ENCODE results near the gene DGKQ.
A peak's percentile ranks its signal among the peaks of the same experiment; 100 is the strongest.
"Not testable (repeated sequence)": the region's sequence is repeated elsewhere in the genome, so short reads cannot be mapped to it uniquely, and the experiment has no call there.

Gene DGKQ

DNA sequence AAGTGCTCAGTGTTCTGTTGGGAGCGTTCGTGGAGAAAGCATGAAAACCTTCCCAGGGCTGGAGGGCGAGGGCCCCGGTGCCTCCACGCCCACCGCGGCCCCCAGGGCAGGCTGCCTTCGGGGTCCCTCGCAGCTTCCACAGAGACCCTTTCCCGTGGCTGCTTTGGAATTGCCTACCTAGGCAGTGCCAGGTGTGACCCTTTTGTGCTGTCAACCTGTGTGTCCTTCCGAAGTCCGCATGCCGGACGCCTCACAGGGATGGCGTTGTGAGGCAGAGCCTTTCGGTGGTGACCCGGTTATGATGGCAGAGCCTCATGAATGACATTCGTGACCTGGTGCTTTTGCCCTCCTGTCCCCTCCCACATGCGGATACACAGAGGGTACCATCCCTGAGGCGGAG is 23.7 kb downstream of the DGKQ start:
- DNase-seq = no peak

DNA sequence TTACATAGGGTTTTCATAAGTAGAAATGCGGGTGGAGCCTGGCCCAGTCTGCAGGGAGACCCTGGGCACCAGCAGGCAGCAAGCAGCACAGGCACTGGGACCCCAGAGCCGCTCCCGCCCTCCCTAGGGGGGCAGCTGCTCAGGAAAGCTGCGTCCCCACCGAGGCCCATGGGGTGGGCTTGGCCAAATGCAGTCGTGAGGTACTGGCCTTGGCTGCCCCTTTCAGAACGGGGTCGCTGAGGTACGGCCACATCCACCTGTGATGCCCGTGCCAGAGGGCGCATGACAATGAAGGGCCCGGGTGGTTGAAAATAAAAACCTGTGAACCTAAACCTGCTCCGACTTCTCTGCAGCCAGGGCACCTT is 24.5 kb downstream of the DGKQ start:
- no peak for DNase-seq

DNA sequence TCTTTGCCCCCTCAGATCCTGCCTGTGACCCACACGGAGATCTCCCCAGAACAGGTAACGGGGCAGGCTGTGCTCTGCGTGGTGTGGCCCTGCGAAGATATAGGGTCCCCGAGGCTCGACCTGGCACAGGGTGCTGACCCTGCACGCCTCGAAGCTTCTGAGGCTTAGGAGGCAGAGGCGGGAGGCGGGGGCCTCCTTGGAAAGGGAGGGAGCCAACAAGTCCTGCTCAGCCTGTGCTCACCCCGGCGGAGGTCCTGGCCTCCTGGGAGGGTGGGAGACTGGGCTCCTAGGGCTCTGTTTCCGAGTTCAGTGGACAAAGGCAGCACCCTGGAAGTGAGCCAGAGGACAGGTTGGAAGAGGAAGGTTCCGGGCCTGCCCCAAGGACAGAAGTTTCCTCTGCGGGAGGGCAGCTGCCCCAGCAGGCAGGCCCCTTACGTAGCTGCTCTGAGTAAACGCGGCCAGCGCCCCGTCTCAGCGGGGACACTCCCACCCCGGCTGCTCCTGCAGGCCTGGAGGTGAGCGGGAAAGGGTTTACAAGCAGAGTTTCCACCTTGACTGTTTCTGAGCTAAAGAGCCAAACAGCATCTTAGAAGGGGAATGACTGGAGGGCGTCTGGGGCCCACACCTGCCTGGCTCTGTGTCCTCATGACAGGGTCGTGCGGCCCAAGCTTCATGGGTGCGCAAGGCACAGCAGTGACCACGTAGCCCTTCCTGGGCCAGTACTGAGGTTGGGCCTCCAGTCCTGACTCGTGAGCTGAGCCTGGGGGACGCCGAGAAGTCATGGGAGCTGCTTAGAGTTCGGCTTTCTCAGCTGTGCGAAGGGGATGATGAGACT is 25.1 kb downstream of the DGKQ start:
- no peak for DNase-seq

DNA sequence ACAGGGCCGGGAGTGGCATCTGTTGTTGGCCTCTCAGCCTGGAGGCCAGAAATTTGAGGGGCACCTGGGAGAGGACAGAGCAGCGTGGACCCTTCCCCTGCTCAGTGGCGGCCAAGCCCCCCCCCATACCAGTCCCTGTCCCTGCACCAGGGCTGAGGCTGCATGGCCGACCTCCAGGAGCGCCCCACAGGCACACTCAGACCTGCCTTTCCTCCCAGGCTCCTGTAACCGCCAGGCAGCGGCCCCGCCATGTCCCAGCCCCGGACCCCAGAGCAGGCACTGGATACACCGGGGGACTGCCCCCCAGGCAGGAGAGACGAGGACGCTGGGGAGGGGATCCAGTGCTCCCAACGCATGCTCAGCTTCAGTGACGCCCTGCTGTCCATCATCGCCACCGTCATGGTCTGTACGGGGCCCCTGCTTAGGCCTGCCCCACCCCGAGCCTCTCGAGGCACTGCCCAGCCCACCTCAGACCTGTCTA is 25.8 kb downstream of the DGKQ start:
- DNase-seq = no peak

DNA sequence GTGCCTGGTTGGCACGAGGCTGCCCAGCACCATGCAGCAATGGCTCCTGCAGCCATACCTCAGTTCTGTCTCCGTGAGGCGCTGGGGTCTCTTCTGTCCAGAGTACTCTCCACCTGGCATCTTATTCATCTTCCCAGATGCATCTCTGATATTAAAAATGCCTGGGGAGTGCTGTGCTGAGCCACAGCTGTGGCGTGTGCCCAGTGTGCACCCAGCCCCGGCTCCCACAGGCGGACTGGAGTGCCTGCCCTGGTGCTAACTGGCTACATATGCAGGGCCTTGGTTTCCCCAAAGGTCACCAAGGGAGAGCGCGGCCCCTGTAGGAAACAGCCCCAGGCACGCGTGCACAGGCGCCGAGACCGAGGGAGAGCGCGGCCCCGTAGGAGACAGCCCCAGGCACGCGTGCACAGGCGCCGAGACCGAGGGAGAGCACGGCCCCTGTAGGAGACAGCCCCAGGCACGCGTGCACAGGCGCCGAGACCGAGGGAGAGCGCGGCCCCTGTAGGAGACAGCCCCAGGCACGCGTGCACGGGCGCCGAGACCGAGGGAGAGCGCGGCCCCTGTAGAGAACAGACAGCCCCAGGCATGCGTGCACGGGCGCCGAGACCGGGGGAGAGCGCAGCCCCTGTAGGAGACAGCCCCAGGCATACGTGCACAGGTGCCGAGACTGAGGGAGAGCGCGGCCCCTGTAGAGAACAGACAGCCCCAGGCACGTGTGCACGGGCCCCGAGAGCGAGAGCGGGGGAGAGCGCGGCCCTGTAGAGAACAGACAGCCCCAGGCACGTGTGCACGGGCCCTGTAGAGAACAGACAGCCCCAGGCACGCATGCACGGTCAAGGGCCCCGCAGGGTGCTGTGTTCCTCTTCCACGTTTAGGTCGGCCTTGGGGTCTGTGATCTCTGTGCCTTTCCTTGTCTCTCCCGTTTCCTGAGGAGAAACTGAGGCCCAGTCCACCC is 26.6 kb downstream of the DGKQ start:
- no peak for DNase-seq

DNA sequence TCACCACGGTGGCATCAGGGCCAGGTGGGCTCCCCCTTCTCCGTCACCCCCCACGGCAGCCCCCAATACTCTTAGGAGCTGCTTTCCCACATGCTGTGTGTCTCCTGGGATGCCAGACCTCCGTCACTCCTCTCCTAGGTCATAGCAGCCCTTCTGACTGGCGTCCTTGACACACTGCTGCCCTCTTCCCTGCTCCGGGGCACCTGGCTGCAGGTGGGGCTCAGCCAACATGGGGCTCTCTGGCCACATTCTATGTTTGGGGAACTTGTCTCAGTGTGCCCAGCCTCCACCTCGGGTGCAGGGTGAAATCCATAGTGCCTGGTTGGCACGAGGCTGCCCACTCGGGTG is 27.3 kb downstream of the DGKQ start:
- no peak for DNase-seq

DNA sequence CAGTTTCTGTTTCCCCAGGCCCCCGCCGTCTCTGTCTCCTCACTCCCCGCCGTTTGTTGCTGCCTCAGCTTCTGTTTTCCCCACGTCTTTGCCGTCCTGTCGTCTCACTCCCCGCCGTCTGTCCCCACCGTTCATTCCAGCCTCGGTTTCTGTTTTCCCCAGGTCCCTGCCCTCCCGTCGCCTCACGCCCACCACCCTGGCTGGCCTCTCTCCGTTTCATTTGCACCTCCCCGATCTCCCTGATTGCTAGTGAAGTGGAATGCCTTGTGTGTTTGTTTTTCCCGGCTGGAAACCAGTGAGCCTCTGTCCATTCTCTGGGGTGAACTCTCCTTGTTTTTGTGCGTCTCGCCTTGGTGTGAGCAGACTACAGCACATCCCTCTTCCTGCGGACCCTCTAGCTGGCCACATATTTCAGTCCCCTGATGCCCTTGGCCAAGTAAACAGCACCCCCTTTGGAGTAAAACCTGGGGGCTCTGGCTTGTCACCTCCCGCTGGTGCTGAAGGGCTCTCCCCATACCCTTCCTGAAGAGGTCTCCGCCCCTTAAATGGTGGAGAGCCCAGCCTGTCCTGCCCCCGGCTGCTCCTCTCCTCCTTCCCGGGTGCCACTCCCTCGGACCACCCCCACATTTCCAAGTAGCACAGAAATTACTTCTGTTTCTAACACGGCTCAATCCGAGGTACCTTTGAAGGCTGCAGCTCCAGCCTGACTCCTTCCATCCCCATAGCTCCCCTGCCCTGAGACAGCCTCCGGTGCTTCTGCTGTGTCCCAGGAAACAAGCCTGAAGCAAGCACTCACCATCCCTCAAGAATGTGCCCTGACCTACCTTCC is 27.9 kb downstream of the DGKQ start:
- DNase-seq = no peak

DNA sequence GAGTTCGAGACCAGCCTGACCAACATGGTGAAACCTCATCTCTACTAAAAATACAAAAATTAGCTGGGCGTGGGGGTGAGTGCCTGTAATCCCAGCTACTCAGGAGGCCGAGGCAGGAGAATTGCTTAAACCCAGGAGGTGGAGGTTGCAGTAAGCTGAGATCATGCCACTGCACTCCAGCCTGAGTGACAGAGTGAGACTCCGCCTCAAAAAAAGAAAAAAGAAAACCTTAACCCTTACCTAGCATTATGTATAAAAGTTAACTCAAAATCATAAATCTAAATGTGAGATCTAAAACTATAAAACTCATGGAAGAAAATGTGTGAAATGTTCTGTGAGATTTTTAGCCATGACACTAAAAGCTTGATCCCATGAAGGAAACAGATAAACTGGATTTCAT is 33.9 kb downstream of the DGKQ start:
- not testable (repeated sequence) for DNase-seq

DNA sequence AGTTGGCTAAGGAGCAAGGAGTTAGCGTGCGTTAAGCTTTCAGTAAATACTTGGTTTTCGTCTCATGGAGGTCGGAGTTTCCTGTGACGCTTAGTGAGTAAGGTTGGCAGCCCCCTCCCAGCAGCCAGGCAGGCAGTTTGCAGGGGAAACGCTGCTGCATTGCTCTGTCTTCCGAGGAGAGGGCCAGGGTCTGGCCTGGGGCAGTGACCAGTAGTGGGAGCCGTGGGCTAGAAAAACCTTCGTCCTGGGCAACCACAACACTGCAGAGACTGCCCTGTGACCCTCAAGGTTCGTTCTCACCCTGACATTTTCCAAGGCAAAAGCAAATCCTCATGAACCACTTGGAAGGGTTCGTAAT is 40.7 kb downstream of the DGKQ start:
- DNase-seq = no peak

DNA sequence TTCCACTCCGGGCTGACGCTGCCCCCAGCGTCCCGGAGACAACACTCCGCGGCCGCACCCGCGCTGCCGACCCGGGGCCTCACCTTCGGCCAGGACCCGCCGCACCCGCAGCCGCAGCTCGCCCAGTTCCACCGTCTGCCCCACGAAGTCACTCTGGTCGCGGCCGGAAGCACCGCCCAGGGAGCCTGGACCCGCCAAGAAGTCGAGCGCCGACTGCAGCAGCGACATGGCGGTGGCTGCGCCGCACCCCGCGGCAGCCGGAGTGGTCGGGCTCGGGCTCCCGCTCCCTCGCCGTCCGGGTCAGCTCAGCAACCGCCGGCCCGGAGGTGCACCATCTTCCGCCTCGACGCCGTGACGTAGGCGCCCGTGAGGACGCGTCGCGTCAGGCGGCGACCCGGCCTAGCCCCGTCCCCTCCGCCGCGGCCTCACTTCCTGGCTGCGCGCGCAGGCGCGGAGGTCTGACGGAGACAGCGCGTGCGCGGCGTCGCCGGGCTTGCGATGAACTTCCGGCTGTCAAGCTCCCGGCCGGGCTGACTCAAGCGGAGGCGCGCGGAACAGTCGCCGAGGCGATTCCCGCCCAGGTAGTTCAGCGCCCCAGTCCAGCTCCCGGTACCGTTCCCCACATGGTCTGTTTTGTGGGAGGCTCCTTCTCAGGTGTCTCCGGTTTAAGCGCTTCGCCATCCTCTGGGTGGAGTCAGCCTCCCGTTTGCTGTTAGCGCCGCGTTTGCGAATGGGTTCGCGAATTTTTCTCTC is 41.2 kb downstream of the DGKQ start, which contains the start of the genes GAK and TMEM175:
TSS of gene GAK (minus strand) at position 357 of the 753 bp plus-strand sequence. CDS start at position 228, 129 bp downstream.
TSS of gene TMEM175 (plus strand) at position 501 of the 753 bp plus-strand sequence. CDS start 15,280 bp downstream, outside the sequence.
- peak; percentile 97 for DNase-seq

DNA sequence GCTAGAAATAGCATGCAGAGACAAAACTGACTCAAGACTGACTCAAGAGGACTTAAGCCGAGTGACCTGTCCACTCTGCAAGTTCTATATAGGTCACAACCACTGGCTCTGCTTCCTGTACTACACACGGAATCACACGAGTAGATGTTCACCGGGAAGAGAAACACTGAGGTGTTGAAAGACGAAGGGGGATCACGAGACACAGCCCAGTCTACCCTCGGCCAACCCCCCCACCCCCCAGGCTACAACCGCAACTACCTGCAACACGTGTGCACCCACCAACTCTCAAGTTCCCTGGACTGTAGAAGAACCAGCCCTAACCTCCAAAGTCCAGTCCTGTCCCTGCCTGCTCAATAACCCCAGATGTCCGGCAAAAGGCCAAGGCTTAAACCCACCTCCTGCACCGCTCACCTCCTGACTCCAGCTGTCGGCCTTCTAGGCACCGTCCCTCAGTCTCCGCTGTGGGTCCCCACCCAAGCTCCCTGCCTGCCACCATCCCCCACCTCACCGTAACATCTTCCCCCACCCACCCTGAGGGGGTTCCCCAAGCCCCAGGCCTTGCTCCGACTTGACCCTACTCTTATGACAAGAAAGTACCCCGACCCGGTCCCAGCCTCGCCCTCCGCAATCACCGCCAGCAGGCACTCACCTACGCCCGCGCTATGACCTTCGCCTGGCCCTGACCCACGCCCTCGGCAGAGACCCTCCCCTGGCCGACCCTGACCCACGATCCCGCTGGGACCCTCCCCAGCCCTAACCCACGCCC is 42.0 kb downstream of the DGKQ start:
- DNase-seq = peak; percentile 8

DNA sequence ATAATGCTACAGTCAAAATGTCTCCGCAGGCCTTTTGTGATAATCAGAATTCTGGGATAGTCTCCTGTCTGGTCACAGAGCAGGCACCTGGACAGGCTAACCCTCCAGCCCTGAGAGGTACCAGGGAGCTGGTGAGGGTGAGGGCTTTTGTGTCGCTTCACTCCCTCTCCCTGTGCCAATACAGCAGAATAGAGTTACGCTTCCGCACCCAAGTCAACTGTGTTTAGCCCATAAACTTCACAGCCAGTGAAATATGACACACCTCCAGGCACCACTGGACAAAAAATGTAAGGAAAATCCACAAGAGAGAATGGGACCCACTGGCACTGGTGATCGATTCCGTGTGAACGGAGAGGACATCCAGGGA is 42.6 kb downstream of the DGKQ start:
- no peak for DNase-seq

DNA sequence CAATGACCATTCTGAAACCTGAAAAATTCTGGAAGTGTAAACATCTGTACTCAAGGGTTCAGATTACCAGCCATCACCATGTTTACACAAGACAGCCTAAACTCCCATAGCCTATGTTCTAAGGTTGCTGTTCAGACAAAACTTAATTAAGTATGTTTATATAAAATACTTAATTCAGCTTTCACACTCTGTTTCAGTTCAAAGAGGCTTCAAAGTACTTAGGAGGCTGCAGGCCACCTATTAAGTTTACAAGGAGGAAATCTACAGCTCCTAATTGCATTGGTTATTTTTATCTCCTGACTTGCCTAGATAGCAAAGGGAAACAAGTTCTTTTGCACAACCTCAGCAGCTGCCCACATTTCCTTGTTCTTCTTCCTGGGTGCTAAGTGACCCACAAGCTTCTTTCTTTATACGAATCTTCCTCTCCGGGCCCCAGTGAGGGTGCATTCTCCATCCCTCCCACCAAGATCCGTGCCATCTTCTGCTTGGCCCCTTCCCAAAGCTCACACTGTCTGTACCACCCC is 43.3 kb downstream of the DGKQ start:
- no peak for DNase-seq

DNA sequence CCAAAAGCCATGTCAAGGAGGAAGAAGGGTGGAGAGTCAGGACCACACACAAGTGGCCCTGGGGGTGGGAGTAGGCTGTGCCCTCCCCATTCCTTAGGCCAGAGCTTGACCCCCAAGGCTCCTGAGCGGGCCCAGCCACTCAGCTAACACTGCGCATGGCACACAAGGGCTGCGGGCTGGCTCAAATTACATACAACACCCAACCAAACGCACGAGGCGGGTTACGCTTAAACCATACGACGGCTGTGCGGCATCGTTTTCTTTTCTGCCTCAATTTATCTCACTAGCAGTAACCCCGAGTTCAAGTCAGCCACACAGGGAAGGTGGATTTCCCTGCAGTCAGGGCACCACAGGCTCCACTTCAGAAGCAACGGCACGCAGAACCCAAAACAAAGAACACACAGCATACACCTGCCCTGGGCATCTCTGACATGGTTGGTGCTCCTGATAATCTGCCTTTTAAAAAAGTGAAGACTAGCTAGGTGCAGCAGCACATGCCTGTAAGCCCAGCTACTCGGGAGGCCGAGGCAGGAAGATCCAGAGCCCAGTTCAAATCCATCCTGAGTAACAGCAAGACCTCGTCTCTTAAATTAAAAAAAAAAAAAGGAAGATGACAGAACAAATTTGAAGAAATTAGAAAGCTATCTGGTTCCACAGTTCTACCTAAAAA is 44.1 kb downstream of the DGKQ start:
- no peak for DNase-seq

DNA sequence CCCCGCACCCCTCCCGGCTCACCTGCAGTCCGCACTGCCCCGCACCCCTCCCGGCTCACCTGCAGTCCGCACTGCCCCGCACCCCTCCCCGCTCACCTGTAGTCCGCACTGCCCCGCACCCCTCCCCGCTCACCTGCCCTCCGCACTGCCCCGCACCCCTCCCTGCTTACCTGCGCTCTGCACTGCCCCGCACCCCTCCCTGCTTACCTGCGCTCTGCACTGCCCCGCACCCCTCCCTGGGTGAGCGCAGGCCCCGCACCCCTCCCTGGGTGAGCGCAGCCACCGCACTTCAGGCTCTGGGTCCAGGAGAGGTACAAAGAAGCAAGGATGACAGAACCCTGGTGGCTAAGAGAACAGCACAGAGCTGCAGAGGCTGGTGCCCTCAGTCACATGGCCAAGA is 45.8 kb downstream of the DGKQ start:
- DNase-seq = not testable (repeated sequence)

DNA sequence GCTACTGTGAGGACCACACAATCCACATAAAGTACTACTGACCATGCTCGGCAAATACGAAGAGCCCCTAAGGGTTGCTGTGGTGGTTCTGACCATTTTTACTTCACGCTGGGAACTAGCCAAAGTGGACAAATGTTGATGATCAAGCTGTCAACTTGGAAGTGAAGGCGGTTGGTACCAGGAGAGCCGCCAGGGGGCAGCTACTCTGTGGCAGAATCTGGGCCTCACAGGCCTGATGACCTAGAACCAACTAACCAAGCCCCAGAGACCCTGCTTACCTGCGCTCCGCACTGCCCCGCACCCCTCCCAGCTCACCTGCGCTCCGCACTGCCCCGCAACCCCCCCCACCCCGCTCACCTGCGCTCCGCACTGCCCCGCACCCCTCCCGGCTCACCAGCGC is 46.8 kb downstream of the DGKQ start:
- DNase-seq = no peak

DNA sequence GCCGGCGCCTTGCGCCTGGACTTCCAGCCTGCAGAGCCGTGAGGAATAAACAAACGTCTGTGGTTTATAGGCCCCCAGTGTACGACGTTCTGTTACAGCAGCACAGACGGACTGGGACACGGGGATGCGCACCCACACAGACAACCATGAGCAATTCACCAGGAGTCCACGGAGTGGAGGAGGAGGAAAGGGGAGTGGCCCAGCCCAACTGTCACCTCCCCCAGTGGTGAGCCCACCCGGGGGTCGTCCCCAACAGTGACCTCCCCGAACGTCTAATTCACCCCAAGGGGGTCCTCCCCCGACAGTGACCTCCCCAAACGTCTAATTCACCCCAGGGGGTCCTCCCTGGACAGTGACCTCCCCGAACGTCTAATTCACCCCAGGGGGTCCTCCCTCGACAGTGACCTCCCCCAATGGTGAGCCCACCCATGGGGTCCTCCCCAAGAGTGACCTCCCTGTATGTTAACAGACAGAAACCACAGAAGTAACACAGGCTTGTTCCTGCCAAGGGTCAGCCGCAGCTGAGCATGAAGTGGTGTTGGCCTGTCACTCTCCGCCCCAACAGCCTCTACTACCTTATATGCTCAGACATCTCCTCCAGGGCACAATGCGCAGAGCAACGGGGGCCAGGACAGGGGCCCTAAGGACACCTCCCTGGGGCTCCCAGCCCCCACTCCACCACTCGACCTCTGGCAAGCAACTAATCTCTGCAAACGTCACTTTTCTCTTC is 47.4 kb downstream of the DGKQ start:
- DNase-seq = no peak

DNA sequence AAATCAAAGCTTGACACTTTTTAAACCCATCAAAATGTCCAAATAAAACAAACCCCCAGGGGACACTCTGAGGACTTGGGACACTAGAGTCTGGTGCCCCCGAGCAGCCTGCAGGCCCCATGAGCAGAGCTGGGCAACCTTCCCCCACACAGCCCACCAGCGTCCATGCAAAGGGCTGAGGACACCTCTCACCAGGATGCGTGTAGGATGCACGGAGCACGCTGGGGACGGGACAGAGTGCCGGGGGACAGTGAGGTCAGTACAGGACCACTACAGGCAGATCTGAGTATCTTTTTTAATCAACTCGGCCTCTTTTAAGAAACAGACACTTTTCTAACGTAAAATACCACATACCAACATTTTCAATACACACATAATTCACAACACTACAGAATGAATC is 48.2 kb downstream of the DGKQ start:
- no peak for DNase-seq

All from eye (tissue), 1 donor.